WTC11 (cell line): ENCODE measurements around the gene ISLR.

Experiments used
- CREM ChIP-seq: sonication (generic); formaldehyde crosslinking; IDR thresholded peaks from 2 replicates; pipeline ENCODE4 v1.8.1; 2022; ENCODE audit warnings: mild to moderate bottlenecking, missing genetic modification reagents, moderate library complexity
- CTCF ChIP-seq: fragments of 200-600 bp; IDR thresholded peaks from 2 replicates; pipeline ENCODE4 v1.8.0; 2022; ENCODE audit warnings: antibody characterized with exemption
- NR3C1 ChIP-seq: sonication (generic); formaldehyde crosslinking; conservative IDR thresholded peaks from 2 replicates; pipeline ENCODE4 v1.8.1; 2023; ENCODE audit warnings: low read depth, mild to moderate bottlenecking, missing genetic modification reagents
- SOX15 ChIP-seq: fragments of 250-450 bp; sonication (Bioruptor Pico); IDR thresholded peaks from 2 replicates; pipeline ENCODE4 v1.9.0; 2021; ENCODE audit warnings: mild to moderate bottlenecking
- TEAD4 ChIP-seq: sonication (generic); formaldehyde crosslinking; IDR thresholded peaks from 2 replicates; pipeline ENCODE4 v1.8.0; 2022; ENCODE audit warnings: mild to moderate bottlenecking, missing genetic modification reagents
- ZBTB43 ChIP-seq: sonication (generic); formaldehyde crosslinking; IDR thresholded peaks from 2 replicates; pipeline ENCODE4 v1.8.1; 2023; ENCODE audit warnings: mild to moderate bottlenecking, missing genetic modification reagents
- ZNF219 ChIP-seq: sonication (generic); formaldehyde crosslinking; IDR thresholded peaks from 2 replicates; pipeline ENCODE4 v1.8.0; 2023; ENCODE audit warnings: missing genetic modification reagents, mild to moderate bottlenecking, borderline replicate concordance
- ZNF396 ChIP-seq: fragments of 250-450 bp; sonication (Bioruptor Pico); IDR thresholded peaks from 2 replicates; pipeline ENCODE4 v1.8.0; 2021; ENCODE audit warnings: mild to moderate bottlenecking, moderate library complexity, borderline replicate concordance
- TF ChIP-seq, protein P1 (sequence below): sonication (generic); formaldehyde crosslinking; IDR thresholded peaks from 2 replicates; pipeline ENCODE4 v1.8.0; 2022; ENCODE audit warnings: missing genetic modification reagents

DNA sequence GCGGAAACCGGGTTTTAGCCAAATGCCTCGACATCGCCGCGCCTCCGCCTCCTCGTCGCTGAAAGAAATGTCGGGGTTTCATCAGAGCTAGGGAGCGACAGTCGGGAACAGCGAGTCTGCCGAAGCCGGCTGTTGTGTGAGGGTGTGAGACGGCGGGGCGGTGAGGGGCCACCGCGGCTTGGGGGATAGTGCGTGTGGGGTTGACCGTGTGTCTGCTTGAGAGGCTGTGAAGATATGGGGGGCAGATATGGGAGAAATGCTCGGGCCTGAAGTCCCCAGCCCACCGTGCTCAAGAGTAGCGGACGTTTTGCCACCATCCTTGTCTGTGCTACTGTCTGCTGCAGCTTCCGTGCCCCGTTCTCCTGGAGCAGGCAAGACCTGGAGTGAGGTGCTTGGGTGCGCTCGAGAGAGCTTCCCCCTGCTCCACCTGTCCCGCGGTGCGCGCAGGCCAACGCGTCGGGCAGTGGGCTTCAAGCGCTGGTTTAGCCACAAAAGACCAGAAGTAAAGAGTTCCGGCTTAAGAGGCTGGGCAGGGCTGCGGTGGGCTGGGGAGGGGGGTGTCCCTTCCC is 43.8 kb upstream of the ISLR start:
- TF ChIP-seq, protein P1, sequence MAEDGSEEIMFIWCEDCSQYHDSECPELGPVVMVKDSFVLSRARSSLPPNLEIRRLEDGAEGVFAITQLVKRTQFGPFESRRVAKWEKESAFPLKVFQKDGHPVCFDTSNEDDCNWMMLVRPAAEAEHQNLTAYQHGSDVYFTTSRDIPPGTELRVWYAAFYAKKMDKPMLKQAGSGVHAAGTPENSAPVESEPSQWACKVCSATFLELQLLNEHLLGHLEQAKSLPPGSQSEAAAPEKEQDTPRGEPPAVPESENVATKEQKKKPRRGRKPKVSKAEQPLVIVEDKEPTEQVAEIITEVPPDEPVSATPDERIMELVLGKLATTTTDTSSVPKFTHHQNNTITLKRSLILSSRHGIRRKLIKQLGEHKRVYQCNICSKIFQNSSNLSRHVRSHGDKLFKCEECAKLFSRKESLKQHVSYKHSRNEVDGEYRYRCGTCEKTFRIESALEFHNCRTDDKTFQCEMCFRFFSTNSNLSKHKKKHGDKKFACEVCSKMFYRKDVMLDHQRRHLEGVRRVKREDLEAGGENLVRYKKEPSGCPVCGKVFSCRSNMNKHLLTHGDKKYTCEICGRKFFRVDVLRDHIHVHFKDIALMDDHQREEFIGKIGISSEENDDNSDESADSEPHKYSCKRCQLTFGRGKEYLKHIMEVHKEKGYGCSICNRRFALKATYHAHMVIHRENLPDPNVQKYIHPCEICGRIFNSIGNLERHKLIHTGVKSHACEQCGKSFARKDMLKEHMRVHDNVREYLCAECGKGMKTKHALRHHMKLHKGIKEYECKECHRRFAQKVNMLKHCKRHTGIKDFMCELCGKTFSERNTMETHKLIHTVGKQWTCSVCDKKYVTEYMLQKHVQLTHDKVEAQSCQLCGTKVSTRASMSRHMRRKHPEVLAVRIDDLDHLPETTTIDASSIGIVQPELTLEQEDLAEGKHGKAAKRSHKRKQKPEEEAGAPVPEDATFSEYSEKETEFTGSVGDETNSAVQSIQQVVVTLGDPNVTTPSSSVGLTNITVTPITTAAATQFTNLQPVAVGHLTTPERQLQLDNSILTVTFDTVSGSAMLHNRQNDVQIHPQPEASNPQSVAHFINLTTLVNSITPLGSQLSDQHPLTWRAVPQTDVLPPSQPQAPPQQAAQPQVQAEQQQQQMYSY: no peak
- TF ChIP-seq SOX15 (CRISPR knock-in tag): no peak
- TF ChIP-seq CTCF: no peak
- TF ChIP-seq NR3C1 (CRISPR knock-in tag): no peak
- no peak for TF ChIP-seq ZBTB43 (CRISPR knock-in tag)
- no peak for TF ChIP-seq ZNF396 (CRISPR knock-in tag)
- no peak for TF ChIP-seq CREM (CRISPR knock-in tag)
- no peak for TF ChIP-seq TEAD4
- TF ChIP-seq ZNF219: no peak
